Stimulated activated CD4-positive, alpha-beta T cell treated with anti-CD3 and anti-CD28 coated beads, Interleukin-4, amount 100 ng/mL, for 48 hours (primary cell): ENCODE results near the gene ARHGEF12.

Experiments
- DNase-seq, 2 donors: peaks; one replicate each; pipeline ENCODE4 v3.0.0-alpha.2; 2020; ENCODE audit warnings: low read depth in 2 of 2

The ARHGEF12 gene

DNA sequence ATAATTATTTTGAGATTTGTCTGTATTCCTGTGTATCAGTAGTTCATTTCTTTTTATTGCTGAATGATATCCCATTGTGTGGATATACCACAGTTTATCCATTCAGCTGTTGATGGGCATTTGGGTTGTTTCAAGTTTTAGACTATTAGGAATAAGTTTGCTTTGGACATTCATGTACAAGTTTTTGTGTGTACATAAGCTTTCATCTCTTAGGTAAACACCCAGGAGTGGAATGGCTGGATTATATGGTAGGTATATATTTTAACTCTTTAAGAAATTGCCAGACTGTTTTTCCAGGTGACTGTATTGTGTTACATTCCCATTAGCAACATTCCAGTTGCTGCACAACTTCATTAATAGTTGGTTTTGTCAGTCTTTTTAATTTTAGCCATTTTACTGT, 52.0 kb downstream of the ARHGEF12 start:
- DNase-seq: no peak

DNA sequence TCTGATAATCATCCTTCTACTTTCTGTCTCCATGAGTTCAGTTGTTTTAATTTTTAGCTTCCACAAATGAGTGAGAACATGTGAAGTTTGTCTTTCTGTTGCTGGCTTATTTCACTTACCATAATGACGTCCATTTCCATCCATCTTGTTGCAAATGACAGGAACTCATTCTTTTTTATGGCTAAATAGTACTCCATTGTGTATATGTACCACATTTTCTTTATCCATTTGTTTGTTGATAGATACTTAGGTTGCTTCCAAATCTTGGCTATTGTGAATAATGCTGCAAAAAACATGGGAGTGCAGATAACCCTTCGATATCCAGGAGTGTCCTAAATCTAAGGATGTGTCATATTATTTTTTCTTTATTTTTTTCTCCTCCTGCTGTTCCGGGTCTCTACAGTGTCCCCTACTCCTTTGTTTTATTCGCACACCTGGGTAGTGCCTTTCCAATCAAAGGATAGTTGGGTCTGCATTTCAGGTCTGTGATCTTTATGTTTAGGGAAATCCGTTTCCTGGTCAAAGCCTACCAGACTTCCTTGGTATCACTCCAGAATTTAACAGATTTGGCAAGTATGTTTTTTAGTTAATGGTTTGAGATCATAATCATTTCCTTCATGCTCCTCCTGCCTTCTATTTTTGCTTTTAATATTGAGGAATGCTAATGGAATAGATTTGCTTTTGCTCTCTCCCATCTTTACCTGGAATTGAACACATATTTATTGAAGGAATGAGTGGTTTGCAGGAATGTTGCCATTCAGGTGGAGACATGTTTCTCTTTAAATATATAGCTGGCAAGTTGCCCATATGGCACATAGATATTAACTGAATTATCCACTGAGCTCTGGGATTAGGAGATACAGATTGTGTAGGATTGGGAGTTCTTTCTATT, 53.7 kb downstream of the ARHGEF12 start:
- no peak for DNase-seq

- DNase-seq: no peak
Measured at GRCh38 chr11:120390585-120390922, 54.3 kb downstream of the ARHGEF12 start.

DNA sequence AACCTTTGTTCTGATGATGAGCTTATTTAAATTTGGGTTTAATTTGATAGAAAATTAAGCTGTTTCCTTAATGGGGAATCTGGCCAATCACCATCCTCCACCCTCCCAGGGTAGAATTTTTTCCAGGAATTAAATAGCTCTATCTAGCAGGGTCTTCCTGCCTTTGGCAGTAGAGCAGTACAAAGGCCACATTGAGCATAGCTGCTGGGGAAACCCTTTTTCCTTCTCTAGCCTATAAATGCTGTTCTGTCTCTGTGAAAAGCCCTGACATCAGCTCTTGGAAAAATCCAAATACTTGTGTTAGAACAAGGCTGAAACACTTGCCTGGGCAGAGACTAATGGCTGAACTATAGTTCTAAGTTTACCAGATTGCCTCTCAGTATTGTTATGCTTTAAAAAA, 55.1 kb downstream of the ARHGEF12 start:
- DNase-seq: no peak

- no peak for DNase-seq
Measured at GRCh38 chr11:120391854-120392253, 55.6 kb downstream of the ARHGEF12 start.

DNA sequence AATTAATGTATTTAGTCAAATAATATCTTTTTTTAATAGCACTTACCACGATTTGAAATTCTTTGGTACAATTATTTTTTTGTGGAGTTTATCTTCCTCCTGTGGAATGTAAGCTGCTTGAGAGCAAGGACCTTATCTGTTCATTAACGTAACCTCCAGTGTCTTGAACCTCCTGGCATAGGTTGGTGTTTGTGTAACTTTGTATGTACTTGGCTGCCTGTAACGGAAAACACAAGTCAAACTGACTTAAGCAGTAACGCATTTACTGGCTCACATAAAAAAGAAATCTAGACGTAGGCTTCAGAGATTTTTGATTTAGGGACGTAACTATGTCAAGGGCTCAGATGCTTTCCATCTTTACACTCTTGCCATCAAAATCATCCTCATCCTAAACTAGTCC, 56.1 kb downstream of the ARHGEF12 start:
- DNase-seq: no peak

GRCh38 chr11:120392793-120393192, 56.6 kb downstream of the ARHGEF12 start:
- DNase-seq: no peak

- DNase-seq: no peak
Measured at GRCh38 chr11:120394119-120394518, 57.9 kb downstream of the ARHGEF12 start.

- DNase-seq: no peak
Measured at GRCh38 chr11:120395778-120396177, 59.6 kb downstream of the ARHGEF12 start.

GRCh38 chr11:120398132-120398531, 61.9 kb downstream of the ARHGEF12 start:
- no peak for DNase-seq

DNA sequence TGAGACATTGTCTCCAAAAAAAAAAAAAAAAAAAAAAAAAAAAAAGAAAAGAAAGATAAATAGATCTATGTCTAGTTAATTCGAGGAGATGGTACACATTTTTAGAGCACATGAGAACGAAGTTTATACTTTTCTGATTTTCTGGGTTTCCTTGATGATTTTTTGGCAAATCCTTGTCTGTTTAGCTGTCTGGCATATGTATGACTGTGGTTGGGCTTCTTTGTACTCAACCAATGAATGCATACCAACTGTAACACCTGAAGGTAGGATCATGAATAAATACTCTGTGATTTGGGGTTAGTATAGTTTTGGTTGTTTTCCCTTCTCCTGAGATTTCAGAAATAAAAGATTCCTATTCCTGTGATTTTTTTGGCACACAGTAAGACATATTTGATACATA, 63.1 kb downstream of the ARHGEF12 start:
- no peak for DNase-seq

GRCh38 chr11:120400564-120401364, 64.6 kb downstream of the ARHGEF12 start:
- DNase-seq: no peak

DNA sequence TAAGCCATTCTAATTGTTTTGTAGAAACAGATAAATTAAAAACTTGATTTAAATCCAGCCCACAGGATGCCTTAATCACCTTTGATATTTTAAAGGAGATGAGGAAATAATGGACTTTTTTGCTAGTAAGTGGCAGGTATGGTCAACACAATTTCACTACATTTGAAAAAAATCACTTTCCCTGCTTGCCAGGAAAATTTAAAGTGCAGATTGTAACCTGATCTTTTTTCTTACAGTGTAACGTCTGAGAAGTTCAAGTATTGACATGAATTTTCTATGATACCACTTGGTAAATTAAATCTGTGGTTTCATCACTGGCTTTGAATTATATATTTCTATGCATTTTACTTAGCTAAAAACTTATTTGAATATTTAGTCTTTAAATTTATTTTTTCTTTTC, 65.3 kb downstream of the ARHGEF12 start:
- no peak for DNase-seq

DNA sequence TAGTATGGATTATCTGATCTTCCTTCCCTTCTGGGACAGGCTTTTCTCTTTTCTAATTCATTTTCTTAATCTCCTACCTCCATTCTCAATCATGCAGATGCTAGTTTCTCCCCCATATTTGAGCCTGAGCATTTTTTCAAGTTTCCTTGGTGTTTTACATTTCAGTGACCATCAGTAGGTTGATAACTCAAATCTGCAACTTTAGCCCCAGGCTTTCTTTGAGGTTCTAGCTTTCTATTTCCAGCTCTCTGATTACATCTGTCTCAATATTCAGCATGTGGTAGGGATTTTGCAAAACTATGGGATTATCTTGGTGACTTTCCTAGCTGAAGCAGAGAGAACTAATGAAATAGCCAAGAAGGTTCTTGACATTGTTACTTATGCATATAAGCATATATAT, 67.8 kb downstream of the ARHGEF12 start:
- DNase-seq: no peak

DNA sequence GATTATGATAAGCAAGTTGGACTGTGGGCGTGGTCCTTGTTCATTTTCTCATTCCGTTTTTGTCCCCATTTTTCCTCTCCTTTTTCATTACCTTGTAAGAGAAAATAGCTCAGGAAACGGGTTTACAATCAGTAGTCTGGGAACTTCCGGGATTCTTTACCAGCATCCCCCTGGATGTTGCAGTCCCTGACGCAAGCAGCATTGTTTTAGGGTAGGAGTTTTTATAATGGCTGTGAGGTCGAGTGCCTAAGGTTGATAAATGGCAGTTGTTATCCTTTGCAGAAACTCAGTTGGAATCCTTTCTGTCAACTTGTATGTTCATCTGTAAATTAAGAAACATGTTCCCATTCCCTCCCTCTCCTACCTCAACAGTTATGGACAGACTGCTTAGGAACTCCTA, 68.3 kb downstream of the ARHGEF12 start:
- DNase-seq: no peak

GRCh38 chr11:120409655-120410054, 73.4 kb downstream of the ARHGEF12 start:
- DNase-seq: no peak

GRCh38 chr11:120410622-120411380, 74.6 kb downstream of the ARHGEF12 start:
- no peak for DNase-seq

- DNase-seq: no peak
Measured at GRCh38 chr11:120413480-120413879, 77.3 kb downstream of the ARHGEF12 start.

DNA sequence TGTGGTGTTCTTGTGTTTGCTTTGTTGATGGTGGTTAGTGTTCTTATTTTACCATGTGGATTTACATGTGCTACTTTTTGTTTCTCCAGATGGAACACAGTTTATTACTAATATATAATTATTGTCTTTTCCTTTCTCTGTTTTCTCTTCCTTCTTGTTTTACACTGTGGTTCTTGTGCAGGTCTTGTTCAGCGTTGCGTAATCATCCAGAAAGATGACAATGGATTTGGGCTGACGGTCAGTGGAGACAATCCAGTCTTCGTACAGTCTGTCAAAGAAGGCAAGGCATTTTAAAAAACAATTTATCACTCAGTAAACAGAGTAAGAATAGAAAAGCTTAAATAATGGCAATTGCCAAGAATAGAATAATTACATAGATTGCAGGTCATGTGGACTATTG, 84.4 kb downstream of the ARHGEF12 start:
- no peak for DNase-seq

DNA sequence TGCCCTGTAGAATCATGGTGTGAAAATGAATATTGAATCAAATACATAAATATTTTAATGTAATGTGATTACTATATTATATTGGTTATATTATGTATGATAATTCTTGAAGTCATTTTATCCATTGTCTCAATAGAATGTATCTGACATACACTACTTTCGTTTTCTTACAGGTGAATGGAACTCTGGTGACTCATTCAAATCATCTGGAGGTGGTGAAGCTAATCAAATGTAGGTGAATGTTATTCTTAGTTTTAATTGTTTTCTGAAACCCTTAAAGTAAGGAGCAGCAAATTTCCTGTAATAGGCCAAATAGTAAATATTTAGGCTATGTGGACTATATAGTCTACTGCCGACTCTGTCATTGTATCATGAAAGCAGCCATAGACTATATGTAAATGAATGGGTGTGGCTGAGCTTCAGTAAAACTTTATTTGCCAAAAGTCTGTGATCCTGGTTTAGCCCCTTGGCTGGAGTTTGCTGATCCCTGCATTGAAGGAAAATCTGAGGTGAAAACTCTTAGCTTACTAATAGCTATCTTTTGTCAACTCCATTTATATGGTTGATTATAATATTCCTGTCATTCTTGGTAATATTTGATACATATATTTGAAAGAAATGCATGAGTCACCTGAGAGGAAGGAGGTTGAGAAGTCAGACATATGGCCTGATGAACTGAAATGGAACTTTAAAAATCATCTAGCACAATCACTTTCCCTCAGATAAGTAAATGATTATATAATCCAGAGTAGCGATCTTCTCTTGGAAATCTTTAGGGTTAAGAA, 88.2 kb downstream of the ARHGEF12 start:
- DNase-seq: no peak

- no peak for DNase-seq
Measured at GRCh38 chr11:120424970-120425332, 88.7 kb downstream of the ARHGEF12 start.

DNA sequence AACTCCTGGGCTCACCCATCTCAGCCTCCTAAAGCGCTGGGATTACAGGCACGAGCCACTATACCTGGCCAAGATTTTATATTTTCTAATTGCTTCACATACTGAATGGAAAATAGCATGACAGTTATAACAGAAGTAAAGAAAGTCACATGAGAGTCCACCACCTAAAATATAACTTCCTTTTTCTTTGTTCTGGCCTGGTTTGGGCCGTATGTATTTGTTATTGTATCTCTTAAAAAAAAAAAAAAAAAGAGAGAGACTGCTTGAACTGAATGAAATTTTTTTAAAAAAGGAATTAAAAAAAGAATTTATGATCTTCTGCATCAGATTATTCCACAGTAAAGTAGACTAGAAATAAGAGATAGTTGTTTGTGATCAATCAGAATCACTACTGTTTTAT, 89.3 kb downstream of the ARHGEF12 start:
- no peak for DNase-seq
